Muscle of leg (tissue), 11 donors: ENCODE measurements around the gene CDYL2. TPM values are rescaled to one million over a fixed set of nuclear protein-coding genes. Genes with fewer than 3 reads are reported as not detected.
A peak's percentile ranks its signal among the peaks of the same experiment; 100 is the strongest.

Experiments
- DNase-seq: peaks from one replicate; pipeline ENCODE4 v3.0.0; 2013
- H3K27ac ChIP-seq: one replicate; pipeline ENCODE4 v1.5.1; 2013; ENCODE audit warnings: mild to moderate bottlenecking, low read length, control low read depth
- H3K27me3 ChIP-seq: one replicate; pipeline ENCODE4 v1.6.1; 2013; ENCODE audit warnings: low read length; ENCODE audit not compliant: control insufficient read depth, insufficient read depth
- H3K36me3 ChIP-seq: one replicate; pipeline ENCODE4 v1.6.1; 2013; ENCODE audit warnings: low read length; ENCODE audit not compliant: control insufficient read depth, insufficient read depth
- H3K4me1 ChIP-seq: one replicate; pipeline ENCODE4 v1.6.1; 2013; ENCODE audit warnings: low read length; ENCODE audit not compliant: control insufficient read depth, insufficient read depth
- H3K4me3 ChIP-seq: one replicate; pipeline ENCODE4 v1.5.1; 2013; ENCODE audit warnings: low read length, control low read depth
- H3K9me3 ChIP-seq: replicated peaks from 2 replicates; pipeline ENCODE4 v1.6.1; 2013; ENCODE audit warnings: low read depth, low read length; ENCODE audit not compliant: control insufficient read depth
- WGBS: methylation state at CpG from one replicate; pipeline ENCODE4 v1.1.5; 2013; ENCODE audit warnings: missing lambda C conversion rate; ENCODE audit not compliant: insufficient coverage; 5-methylcytosine and 5-hydroxymethylcytosine counted together
- polyA plus RNA-seq, 8 donors: library from polyadenylated mRNA; unstranded; fragments of 120-200 nt; gene quantifications; one replicate each; pipeline versions ENCODE4 v1.2.1 to v1.2.3, GENCODE V29; 2013; ENCODE audit warnings: inconsistent platforms in 1 of 8, low replicate concordance in 1 of 8; ENCODE audit not compliant: insufficient read length in 8 of 8, insufficient read depth in 1 of 8
- total RNA-seq: library from RNA; stranded (reverse); fragments of 120-200 nt; gene quantifications from one replicate; pipeline ENCODE4 v1.2.4, GENCODE V29; 2013

CDYL2 gene
- total and polyA plus RNA-seq, 9 donors = 1.9 to 3.7 (median 2.6) TPM

DNA sequence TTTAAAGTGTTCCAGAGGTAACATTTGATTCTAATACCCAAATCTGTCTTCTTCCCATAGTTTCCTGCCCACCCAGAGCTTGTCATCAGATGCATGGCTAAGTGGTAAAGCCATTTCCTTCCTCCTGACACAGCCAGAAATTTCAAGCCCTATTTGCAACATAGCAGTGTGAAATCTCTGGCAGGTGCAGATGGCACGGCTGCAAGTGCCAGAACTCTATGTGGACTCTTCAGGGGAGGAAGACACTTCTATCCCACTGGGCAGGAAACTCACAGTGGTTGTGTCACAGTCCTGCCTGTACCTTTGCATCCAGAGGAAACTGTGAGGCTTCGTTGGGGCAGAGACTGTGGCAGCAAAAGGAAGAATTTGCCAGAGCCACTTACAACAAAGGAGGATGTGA, 250.4 kb downstream of the CDYL2 start:
- WGBS = 14% methylated on average over 1 of the region's 2 CpGs
- Histone ChIP-seq H3K9me3 (no peaks in the 10 kb centered on the region), H3K36me3 (no peaks in the 10 kb centered on the region), H3K4me1 (peaks cover 6% of the 10 kb centered on the region), H3K27ac (no peak overlapping the region), H3K4me3 (no peak overlapping the region), H3K27me3 (peaks cover 3% of the 10 kb centered on the region)
- peak; percentile 50 for DNase-seq

DNA sequence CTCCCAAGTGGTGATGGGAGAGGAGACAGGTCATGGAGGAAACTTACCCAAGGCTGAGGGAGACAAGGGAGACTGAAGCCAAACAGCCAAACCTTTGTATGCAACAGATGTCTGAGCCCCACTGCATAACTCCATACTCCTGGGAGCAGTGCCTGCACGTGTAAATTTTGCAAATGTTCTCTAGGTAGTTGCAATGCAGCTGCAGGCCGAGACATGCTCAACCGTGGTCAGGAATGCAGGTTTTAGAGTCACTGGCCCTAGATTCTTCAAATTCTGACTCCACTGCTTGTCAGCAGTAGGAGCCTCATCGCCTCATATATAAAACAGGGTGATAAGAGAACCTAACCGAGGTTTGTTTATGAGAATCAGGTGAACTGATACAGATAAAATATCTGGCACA, 252.1 kb downstream of the CDYL2 start:
- DNase-seq = no peak
- Histone ChIP-seq H3K9me3 (no peaks in the 10 kb centered on the region), H3K4me1 (peaks cover 6% of the 10 kb centered on the region), H3K36me3 (no peaks in the 10 kb centered on the region), H3K27me3 (peaks cover 3% of the 10 kb centered on the region), H3K4me3 (no peak overlapping the region), H3K27ac (no peak overlapping the region)
- WGBS = 20% methylated on average over 3 of the region's 5 CpGs

Other genes with a start within 250 kb of the CDYL2 start
- gene CMC2, start 202.3 kb upstream of the CDYL2 start, total RNA-seq = 32.4 TPM
- gene CMC2, start 202.3 kb upstream of the CDYL2 start, polyA plus RNA-seq = 10 to 100 TPM; 37.8 to 49.4 (median 43.7) TPM
- gene CENPN, start 202.6 kb upstream of the CDYL2 start, total RNA-seq = 13.7 TPM
- gene CENPN, start 202.6 kb upstream of the CDYL2 start, polyA plus RNA-seq = 10 to 100 TPM; 13.2 to 20.7 (median 16.6) TPM
- 30.8 TPM for gene ATMIN, start 231.2 kb upstream of the CDYL2 start, total RNA-seq
- 10 to 100 TPM; 21.1 to 31.8 (median 29.0) TPM for gene ATMIN, start 231.2 kb upstream of the CDYL2 start, polyA plus RNA-seq